AG10803 (cell line): ENCODE results near the gene MPI.

Source experiments
- DNase-seq: peaks from one replicate; pipeline ENCODE4 v3.0.0; 2010; ENCODE audit warnings: low read depth
- H3K4me3 ChIP-seq: 2 replicates; pipeline ENCODE4 v1.5.1; 2011; ENCODE audit warnings: mild to moderate bottlenecking, low read length, control low read depth
- TF ChIP-seq, protein P1 (sequence below): conservative IDR thresholded peaks from 2 replicates; pipeline ENCODE4 v1.5.1; 2011; ENCODE audit warnings: mild to moderate bottlenecking, low read length, control low read depth, inconsistent platforms

Gene MPI

GRCh38 chr15:74855857-74856256 lies 34.0 kb upstream of the MPI start:
- TF ChIP-seq, protein P1, sequence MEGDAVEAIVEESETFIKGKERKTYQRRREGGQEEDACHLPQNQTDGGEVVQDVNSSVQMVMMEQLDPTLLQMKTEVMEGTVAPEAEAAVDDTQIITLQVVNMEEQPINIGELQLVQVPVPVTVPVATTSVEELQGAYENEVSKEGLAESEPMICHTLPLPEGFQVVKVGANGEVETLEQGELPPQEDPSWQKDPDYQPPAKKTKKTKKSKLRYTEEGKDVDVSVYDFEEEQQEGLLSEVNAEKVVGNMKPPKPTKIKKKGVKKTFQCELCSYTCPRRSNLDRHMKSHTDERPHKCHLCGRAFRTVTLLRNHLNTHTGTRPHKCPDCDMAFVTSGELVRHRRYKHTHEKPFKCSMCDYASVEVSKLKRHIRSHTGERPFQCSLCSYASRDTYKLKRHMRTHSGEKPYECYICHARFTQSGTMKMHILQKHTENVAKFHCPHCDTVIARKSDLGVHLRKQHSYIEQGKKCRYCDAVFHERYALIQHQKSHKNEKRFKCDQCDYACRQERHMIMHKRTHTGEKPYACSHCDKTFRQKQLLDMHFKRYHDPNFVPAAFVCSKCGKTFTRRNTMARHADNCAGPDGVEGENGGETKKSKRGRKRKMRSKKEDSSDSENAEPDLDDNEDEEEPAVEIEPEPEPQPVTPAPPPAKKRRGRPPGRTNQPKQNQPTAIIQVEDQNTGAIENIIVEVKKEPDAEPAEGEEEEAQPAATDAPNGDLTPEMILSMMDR, result no peak
- peak; percentile 6 for DNase-seq
- H3K4me3 ChIP-seq, result no peak overlapping the region

DNA sequence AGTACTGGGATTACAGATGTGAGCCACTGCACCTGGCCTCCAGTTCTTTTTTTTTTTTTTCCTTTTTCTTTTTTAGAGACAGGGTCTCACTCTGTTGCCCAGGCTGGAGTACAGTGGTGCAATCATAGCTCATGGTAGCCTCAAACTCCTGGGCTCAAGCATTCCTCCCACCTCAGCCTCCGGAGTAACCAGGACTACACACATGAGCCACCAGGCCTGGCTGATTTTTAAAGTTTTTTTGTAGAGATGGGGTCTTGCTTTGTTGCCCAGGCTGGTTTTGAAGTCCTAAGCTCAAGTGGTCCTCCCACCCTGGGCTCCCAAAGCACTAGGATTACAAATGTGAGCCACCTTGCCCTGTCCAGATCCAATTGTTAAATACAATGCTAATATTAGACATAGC lies 33.3 kb upstream of the MPI start:
- no peak for DNase-seq
- TF ChIP-seq, protein P1, result no peak
- H3K4me3 ChIP-seq, result no peak overlapping the region

DNA sequence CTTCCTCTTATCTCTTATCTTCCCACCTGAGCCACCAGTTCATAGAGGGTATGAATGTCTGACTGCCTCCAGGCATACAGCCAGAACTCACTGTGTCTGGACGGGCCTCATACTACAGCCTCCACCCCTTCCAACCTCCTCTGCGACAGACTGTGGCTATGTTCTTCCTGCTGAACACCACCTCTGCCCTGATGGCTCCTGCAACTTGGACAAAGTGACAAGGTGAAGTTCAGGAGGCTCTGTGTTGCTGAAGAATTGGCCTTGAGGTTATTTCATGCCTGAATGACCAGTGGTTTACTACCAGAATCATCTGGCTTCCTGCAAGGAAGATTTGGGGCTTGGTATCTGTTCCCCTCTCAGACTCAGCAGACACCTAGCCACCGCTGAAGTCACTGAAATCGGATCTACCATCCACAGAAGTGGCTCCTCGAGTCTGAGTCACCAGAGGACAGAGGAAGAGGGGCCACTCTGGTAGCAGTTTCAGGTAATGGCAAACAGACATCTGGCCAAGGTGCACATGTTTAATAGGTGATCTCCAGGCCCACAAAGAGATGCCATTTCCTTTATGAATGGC lies 32.7 kb upstream of the MPI start:
- DNase-seq, result no peak
- TF ChIP-seq, protein P1, result no peak
- no peak overlapping the region for H3K4me3 ChIP-seq

DNA sequence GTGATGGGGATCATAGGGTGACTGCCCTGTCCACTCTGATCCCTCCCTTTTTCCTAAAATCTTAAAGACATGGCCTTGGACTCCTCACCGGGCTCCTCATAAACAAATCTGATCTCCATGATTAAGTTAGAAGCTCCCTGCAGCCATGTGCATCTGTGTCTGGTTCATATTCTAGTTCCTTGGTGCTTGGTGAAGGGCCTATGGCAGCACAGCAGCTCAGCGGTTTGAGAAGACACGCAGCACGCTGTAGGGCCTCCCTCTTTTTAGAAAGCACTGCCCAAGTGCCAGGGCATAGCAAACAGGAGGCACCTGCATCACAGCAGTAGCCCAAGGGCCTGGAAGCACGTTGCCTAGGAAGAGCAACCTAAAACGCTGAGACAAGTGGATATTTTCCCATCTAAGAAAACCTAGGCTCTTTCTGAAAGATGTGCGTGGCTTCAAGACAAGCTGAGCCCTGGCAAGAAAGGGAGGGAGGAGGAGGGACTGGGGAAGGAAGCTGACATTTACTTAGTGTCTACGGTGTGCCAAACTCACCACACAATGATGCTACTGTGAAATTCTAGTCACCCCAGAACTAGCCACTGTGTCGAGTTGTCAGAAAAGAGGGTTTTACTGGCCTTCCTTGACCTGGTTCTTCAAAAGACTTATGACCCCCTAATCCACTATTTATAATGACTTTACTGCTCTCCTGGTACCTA lies 32.0 kb upstream of the MPI start:
- no peak for DNase-seq
- TF ChIP-seq, protein P1, result no peak
- no peak overlapping the region for H3K4me3 ChIP-seq

GRCh38 chr15:74858369-74858740 lies 31.5 kb upstream of the MPI start:
- TF ChIP-seq, protein P1, result no peak
- DNase-seq, result no peak
- H3K4me3 ChIP-seq, result no peak overlapping the region

- DNase-seq, result peak; percentile 23
- TF ChIP-seq, protein P1, result no peak
- no peak overlapping the region for H3K4me3 ChIP-seq
Observed at GRCh38 chr15:74863239-74864056, 26.4 kb upstream of the MPI start.
